Gastroesophageal sphincter (tissue), 4 donors: Measurements from ENCODE around the gene TMTC1. TPM values are rescaled to one million over a fixed set of nuclear protein-coding genes. Genes with fewer than 3 reads are reported as not detected.

ENCODE experiments used
- ATAC-seq: fragments of 150-250 bp; one replicate; pipeline ENCODE4 v1.9.1; 2016; ENCODE audit warnings: mild to moderate bottlenecking, moderate library complexity
- H3K27ac ChIP-seq, 4 donors: fragments of 200-600 bp; sonication (generic) in 3 of 4; 1 replicate in 3 of 4; 2 replicates in 1 of 4; pipeline ENCODE4 v1.5.1; 2016 to 2019
- H3K27me3 ChIP-seq: fragments of 200-600 bp; sonication (generic); one replicate; pipeline ENCODE4 v1.5.1; 2019
- H3K36me3 ChIP-seq, 2 donors: fragments of 200-600 bp; sonication (generic); one replicate each; pipeline ENCODE4 v1.5.1; 2019; ENCODE audit warnings: control low read depth in 1 of 2
- H3K4me1 ChIP-seq, 3 donors: fragments of 200-600 bp; sonication (generic); 1 replicate in 2 of 3; 2 replicates in 1 of 3; pipeline ENCODE4 v1.5.1; 2016 to 2019; ENCODE audit warnings: control low read depth in 2 of 3
- H3K4me3 ChIP-seq, 2 donors: fragments of 200-600 bp; sonication (generic); one replicate each; pipeline ENCODE4 v1.5.1; 2019; ENCODE audit warnings: mild to moderate bottlenecking in 1 of 2, moderate library complexity in 1 of 2
- H3K9me3 ChIP-seq, 3 donors: fragments of 200-600 bp; sonication (generic); one replicate each; pipeline ENCODE4 v1.5.1; 2017 to 2019; ENCODE audit warnings: control low read depth in 2 of 3
- CTCF ChIP-seq, 4 experiments: fragments of 200-600 bp in 2 of 4; fragments of 450-650 bp in 2 of 4; sonication (generic) in 1 of 4; IDR thresholded peaks; one replicate each; pipeline ENCODE4 v1.5.1; 2017 to 2019; ENCODE audit warnings: antibody characterized with exemption in 4 of 4, mild to moderate bottlenecking in 2 of 4, moderate library complexity in 2 of 4
- EP300 ChIP-seq: sonication (generic); formaldehyde crosslinking; IDR thresholded peaks from one replicate; pipeline ENCODE4 v1.6.1; 2017; ENCODE audit warnings: antibody characterized with exemption, mild to moderate bottlenecking
- POLR2A ChIP-seq, 2 donors: fragments of 450-650 bp; IDR thresholded peaks; one replicate each; pipeline ENCODE4 v1.6.1; 2017; ENCODE audit warnings: antibody characterized with exemption in 2 of 2, mild to moderate bottlenecking in 2 of 2, moderate library complexity in 1 of 2
- POLR2AphosphoS5 ChIP-seq: sonication (generic); formaldehyde crosslinking; IDR thresholded peaks from one replicate; pipeline ENCODE4 v1.6.1; 2017; ENCODE audit warnings: antibody characterized with exemption
- WGBS, 2 donors: methylation state at CpG; one replicate each; pipeline ENCODE4 v1.1.5; 2018; ENCODE audit warnings: low coverage in 1 of 2; 5-methylcytosine and 5-hydroxymethylcytosine counted together
- total RNA-seq, 4 donors: library from RNA; depleted of rRNA; stranded (reverse); fragments of >200 nt; gene quantifications; one replicate each; pipeline ENCODE4 v1.1.0, GENCODE V29; 2016

Gene TMTC1
- total RNA-seq, 4 donors from 2014 or later: 94.0 to 190 (median 117) TPM

DNA sequence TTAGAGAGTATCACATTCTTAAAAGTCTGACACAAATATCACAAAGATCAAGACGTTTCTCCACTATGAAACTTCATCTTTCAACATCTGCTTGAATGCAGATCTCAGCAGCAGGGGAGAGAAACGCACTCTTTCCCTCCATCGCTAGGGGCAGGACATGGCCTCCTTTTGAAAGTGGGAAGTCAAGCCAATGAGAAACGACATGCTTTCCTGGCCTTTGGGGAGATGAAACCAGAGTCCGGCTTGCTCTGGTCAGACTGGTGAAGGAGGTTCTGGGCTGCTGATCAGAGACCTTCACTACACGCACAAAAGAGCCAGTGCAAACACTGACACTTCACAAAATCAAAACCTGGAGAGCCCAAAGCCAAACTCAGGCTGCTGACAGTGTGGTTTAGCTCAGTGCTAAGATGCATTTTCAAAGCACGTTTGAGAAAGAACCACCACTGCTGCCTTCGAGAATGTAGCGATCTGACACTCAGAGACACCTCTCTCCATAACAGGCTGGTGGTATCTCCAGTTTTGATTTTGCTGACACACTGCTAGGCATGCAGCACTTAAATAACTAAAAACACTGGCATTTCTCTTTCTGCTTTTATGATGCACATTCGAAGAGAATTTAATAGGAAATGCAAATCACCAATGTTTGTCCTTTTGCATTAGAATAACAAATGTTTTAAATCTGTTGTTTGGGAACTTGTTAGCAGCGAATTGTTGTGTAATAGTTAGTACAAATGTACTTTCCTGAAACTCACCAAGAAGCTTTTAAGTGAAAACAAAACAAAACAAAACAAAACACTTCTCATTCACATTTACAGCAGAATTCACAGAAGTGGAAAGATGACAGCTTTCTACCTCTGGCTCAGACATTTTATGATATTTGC is 192.4 kb downstream of the TMTC1 start:
- WGBS, 2 donors: 54 to 77% methylated on average over 7 to 10 of the region's 11 CpGs
- ATAC-seq: peak; percentile 28
- no peak overlapping the region for H3K27ac ChIP-seq

DNA sequence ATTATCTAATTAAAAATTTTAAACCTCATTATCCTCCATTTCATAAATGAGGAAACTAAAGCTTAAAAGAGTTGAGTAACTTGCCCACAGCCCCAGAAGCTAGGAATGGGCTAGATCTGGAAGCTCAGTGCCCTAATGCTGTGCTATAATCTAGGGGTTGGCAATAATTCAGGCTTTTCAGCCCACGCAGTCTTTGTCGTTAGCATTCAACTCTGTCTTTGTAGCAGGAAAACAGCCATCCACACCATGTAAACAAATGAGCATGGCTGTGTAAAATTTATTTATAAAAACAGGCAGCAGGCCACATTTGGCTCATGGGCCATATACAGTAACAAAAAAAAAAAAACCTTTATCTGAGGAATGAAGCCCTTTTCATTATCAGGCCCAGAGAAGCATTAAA is 193.9 kb downstream of the TMTC1 start:
- H3K4me1 ChIP-seq: peaks cover 0 to 7% (median 0%) of the 10 kb centered on the region in 3 donors
- H3K36me3 ChIP-seq: peaks cover 0 to 21% of the 10 kb centered on the region in 2 donors
- no peak overlapping the region for H3K27ac ChIP-seq
- 52 to 68% methylated on average over 2 of the region's 2 CpGs for WGBS, 2 donors
- TF ChIP-seq CTCF (IDR thresholded peaks at IDR 0.05) (no peak), POLR2AphosphoS5 (no peak), POLR2A (IDR thresholded peaks at IDR 0.05) (no peak), EP300 (no peak)
- H3K27me3 ChIP-seq: no peaks in the 10 kb centered on the region
- ATAC-seq: no peak
- no peaks in the 10 kb centered on the region for H3K9me3 ChIP-seq
- no peak overlapping the region for H3K4me3 ChIP-seq

More for the DNA sequence above, 192.4 kb downstream of the TMTC1 start:
- no peak overlapping the region for H3K4me3 ChIP-seq
- TF ChIP-seq CTCF (IDR thresholded peaks at IDR 0.05) (peak in 1 of 4 experiments; percentile 14), EP300 (no peak), POLR2AphosphoS5 (no peak), POLR2A (IDR thresholded peaks at IDR 0.05) (no peak)
- peaks cover 0 to 21% of the 10 kb centered on the region in 2 donors for H3K36me3 ChIP-seq
- peaks cover 0 to 7% (median 0%) of the 10 kb centered on the region in 3 donors for H3K4me1 ChIP-seq
- no peaks in the 10 kb centered on the region for H3K27me3 ChIP-seq
- H3K9me3 ChIP-seq: no peaks in the 10 kb centered on the region

- TF ChIP-seq EP300 (no peak), POLR2AphosphoS5 (no peak), CTCF (IDR thresholded peaks at IDR 0.05) (no peak), POLR2A (IDR thresholded peaks at IDR 0.05) (no peak)
- Histone ChIP-seq H3K27me3 (no peaks in the 10 kb centered on the region), H3K4me1 (peaks cover 0 to 7% (median 0%) of the 10 kb centered on the region in 3 donors), H3K36me3 (peaks cover 0 to 16% of the 10 kb centered on the region in 2 donors), H3K4me3 (no peak overlapping the region), H3K27ac (no peak overlapping the region), H3K9me3 (no peaks in the 10 kb centered on the region)
- 95% methylated on average over 2 of the region's 2 CpGs; no CpG with 5 or more reads in 1 of the 2 donors for WGBS, 2 donors
- no peak for ATAC-seq
These were observed 194.4 kb downstream of the TMTC1 start for GRCh38 chr12:29589286-29589820.

DNA sequence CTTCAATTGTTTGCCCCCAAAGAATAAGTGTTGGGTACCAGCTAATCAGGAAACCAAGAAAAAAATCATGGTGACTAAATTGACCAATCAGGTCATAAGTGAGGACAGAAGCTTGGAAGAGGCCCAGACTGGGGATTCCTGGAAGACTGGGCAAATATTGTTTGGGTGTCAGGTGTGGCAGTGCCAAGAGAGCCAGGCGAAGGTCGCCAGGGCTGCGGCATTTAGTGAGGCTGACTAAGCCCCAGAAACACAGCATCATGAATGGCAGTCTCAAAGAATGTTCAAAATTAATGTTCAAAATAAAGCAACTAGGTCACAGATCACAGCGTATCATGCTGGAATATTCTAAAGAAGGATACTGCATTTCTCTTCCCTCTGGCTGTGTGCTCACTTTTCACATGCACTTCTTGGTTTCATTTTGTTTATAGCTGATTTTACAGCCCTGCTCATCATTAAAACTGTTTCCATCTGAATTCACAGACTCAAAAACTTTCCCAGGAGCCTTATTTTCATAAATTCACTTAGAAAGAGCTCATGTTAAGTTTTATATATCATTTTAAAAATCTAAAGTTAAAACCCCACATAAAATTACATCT is 201.0 kb downstream of the TMTC1 start:
- ATAC-seq: no peak
- Histone ChIP-seq H3K27me3 (no peaks in the 10 kb centered on the region), H3K9me3 (no peaks in the 10 kb centered on the region), H3K4me3 (peak overlapping the region in 1 of 2 donors; percentile 2), H3K4me1 (peaks cover 2 to 51% (median 11%) of the 10 kb centered on the region in 3 donors), H3K36me3 (no peaks in the 10 kb centered on the region), H3K27ac (peak overlapping the region in 3 of 4 donors; percentile 57 to 61 (median 59))
- peak; percentile 54 for TF ChIP-seq POLR2AphosphoS5
- TF ChIP-seq EP300: no peak
- WGBS, 2 donors: 3 to 43% methylated on average over 4 of the region's 4 CpGs

DNA sequence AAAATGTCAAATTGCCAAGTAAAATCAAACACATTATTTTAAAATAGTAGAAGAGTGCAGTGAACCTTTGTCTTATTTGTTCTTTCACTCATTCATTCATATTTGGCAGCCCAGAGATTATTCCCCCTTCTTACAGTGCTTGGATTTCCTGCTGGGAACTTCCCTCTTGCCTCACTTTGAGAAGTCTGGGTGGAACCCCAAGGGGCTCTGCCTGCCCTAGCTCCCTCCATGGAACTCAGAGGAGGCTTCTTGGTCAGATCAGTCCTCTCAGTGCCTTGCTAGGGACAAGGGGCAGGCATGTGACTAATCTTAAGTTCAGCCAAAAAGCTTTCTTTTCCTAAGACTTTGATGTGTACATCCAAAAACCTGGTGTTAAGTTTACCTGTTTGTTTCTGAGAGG is 201.6 kb downstream of the TMTC1 start:
- H3K27me3 ChIP-seq: no peaks in the 10 kb centered on the region
- peak; percentile 39 for ATAC-seq
- H3K4me1 ChIP-seq: peaks cover 2 to 51% (median 11%) of the 10 kb centered on the region in 3 donors
- peak overlapping the region in 3 of 4 donors; percentile 57 to 61 (median 59) for H3K27ac ChIP-seq
- TF ChIP-seq EP300 (no peak), CTCF (IDR thresholded peaks at IDR 0.05) (no peak), POLR2A (IDR thresholded peaks at IDR 0.05) (no peak), POLR2AphosphoS5 (no peak)
- no peak overlapping the region for H3K4me3 ChIP-seq
- no peaks in the 10 kb centered on the region for H3K36me3 ChIP-seq
- no peaks in the 10 kb centered on the region for H3K9me3 ChIP-seq
